ENCODE data around the gene GADL1.

Gene GADL1

GRCh38 chr3:30682434-30683155 is 211.9 kb downstream of the GADL1 start:
- in situ Hi-C loops (cut with MboI; ENCODE audit: low sequenced_read_pairs) = no loop called here

- in situ Hi-C loops (cut with MboI; ENCODE audit: low sequenced_read_pairs) = no loop called here
These were observed 212.7 kb downstream of the GADL1 start for GRCh38 chr3:30681649-30682211.

DNA sequence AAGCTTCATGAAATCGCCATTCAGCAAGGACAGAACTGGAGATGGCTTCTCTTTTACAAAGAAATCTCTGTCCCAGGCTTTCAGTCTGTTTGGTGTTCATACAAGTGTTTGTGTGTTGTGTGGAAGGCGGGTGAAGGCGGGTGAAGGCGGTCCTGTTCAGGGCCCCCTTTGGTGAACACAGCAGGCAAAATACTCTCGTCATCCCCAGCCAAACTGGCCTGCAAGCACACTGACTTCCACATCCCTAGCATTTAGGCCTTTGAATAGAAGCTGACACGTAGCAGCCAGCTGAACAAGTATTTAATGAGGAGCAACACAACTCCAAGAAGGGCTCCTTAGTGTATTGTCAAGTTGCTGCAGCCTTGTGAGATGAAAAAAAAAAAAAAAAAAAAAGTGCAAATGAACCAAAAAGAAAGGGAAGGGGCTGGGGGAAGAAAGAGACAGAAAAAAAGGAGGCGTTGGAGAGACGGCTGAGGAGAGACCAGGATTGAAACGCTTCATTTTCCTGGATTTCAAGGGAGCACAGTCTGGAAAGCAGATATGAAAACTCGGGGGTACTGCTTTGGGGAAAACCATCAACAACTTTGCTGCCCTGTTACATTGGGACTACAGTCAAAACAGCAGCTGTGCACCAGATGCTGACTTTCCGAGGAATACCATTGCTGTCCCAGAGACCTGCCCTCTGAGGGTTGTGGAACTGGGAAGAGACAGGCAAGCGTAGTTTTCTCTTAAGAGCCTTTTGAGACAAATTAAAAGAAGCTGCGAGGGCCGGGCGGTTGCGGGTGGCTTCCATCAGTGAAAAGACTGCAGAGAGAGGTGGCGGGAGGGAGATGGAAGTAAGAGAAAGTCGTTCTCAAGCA is 213.4 kb downstream of the GADL1 start:
- in situ Hi-C loops (cut with MboI; ENCODE audit: low sequenced_read_pairs) = no loop called here

DNA sequence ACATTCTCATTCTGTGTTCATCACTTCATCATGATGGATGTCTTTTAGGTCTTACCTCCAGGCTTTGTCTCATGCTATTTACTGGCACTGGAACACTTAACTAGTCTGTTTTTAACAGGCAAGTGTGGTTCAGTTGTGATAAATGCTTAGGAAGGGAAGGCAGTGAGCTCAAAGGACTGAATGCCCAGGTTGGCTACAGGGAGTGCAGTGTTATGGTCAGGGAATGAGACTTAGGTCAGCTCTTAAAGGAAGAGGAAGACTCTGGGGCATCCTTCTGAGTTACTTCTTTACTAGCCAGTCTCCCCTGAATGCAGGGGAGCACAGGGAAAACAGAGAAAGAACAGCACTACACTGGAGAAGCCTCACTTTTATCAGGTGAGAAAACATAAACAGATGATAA is 215.4 kb downstream of the GADL1 start:
- in situ Hi-C loops (cut with MboI; ENCODE audit: low sequenced_read_pairs) = no loop called here

GRCh38 chr3:30677347-30677685 is 217.1 kb downstream of the GADL1 start:
- in situ Hi-C loops (cut with MboI; ENCODE audit: low sequenced_read_pairs) = no loop called here

- in situ Hi-C loops (cut with MboI; ENCODE audit: low sequenced_read_pairs) = no loop called here
These were observed 217.8 kb downstream of the GADL1 start for GRCh38 chr3:30676424-30677346.
